Stimulated activated effector memory CD8-positive, alpha-beta T cell treated with anti-CD3 and anti-CD28 coated beads, Interleukin-12 subunit alpha, Interleukin-12 subunit beta, amount 100 ng/mL, for 72 hours (primary cell): Measurements from ENCODE around the gene MOV10L1.

ENCODE experiments used
- ATAC-seq: fragments of 150-1000 bp; cut with Tn5 transposase; 2 replicates; pipeline ENCODE4 v1.10.0; 2021
- DNase-seq, 2 donors: peaks; one replicate each; pipeline ENCODE4 v3.0.0; 2021 to 2022; ENCODE audit warnings: low spot score in 2 of 2
- H3K27ac Mint-ChIP-seq: one replicate; pipeline ENCODE4 v1.8.0; 2022; ENCODE audit warnings: mild to moderate bottlenecking, mixed read lengths
- H3K36me3 Mint-ChIP-seq: one replicate; pipeline ENCODE4 v1.8.0; 2022; ENCODE audit warnings: mild to moderate bottlenecking, mixed read lengths
- H3K4me1 Mint-ChIP-seq: one replicate; pipeline ENCODE4 v1.8.0; 2022; ENCODE audit warnings: mixed read lengths
- H3K4me3 Mint-ChIP-seq: one replicate; pipeline ENCODE4 v1.8.0; 2022; ENCODE audit warnings: mild to moderate bottlenecking, mixed read lengths
- H3K9me3 Mint-ChIP-seq: one replicate; pipeline ENCODE4 v1.8.0; 2022; ENCODE audit warnings: mixed read lengths

MOV10L1 gene

GRCh38 chr22:50174382-50175190, 84.8 kb downstream of the MOV10L1 start:
- H3K4me3 Mint-ChIP-seq = no peak overlapping the region
- H3K27ac Mint-ChIP-seq = no peak overlapping the region
- H3K4me1 Mint-ChIP-seq = peaks cover 14% of the 10 kb centered on the region
- peaks cover 17% of the 10 kb centered on the region for H3K36me3 Mint-ChIP-seq
- H3K9me3 Mint-ChIP-seq = no peaks in the 10 kb centered on the region
- DNase-seq = no peak
- ATAC-seq = no peak

- no peak for DNase-seq
- Mint-ChIP-seq H3K27ac (no peak overlapping the region), H3K9me3 (no peaks in the 10 kb centered on the region), H3K36me3 (peaks cover 17% of the 10 kb centered on the region), H3K4me3 (no peak overlapping the region), H3K4me1 (peaks cover 19% of the 10 kb centered on the region)
- ATAC-seq = no peak
These were observed 85.3 kb downstream of the MOV10L1 start for GRCh38 chr22:50175191-50175461.

- ATAC-seq = no peak
- Mint-ChIP-seq H3K4me3 (no peak overlapping the region), H3K9me3 (no peaks in the 10 kb centered on the region)
These were observed 86.4 kb downstream of the MOV10L1 start for GRCh38 chr22:50175921-50176849.

GRCh38 chr22:50176850-50177536, 87.2 kb downstream of the MOV10L1 start:
- ATAC-seq = no peak
- no peak for DNase-seq
- H3K4me3 Mint-ChIP-seq = no peak overlapping the region
- H3K36me3 Mint-ChIP-seq = peaks cover 7% of the 10 kb centered on the region
- H3K9me3 Mint-ChIP-seq = no peaks in the 10 kb centered on the region
- peaks cover 17% of the 10 kb centered on the region for H3K4me1 Mint-ChIP-seq
- H3K27ac Mint-ChIP-seq = no peak overlapping the region

More at GRCh38 chr22:50175921-50176849, 86.4 kb downstream of the MOV10L1 start:
- peaks cover 13% of the 10 kb centered on the region for H3K36me3 Mint-ChIP-seq
- peak overlapping the region; percentile 48 for H3K27ac Mint-ChIP-seq
- H3K4me1 Mint-ChIP-seq = peaks cover 18% of the 10 kb centered on the region
- no peak for DNase-seq

GRCh38 chr22:50177537-50178470, 88.0 kb downstream of the MOV10L1 start:
- Mint-ChIP-seq H3K9me3 (no peaks in the 10 kb centered on the region), H3K36me3 (peaks cover 7% of the 10 kb centered on the region), H3K4me1 (peaks cover 17% of the 10 kb centered on the region), H3K27ac (no peak overlapping the region), H3K4me3 (no peak overlapping the region)
- DNase-seq (no peak), ATAC-seq (no peak)

GRCh38 chr22:50178471-50178864, 88.7 kb downstream of the MOV10L1 start:
- Mint-ChIP-seq H3K36me3 (peaks cover 7% of the 10 kb centered on the region), H3K27ac (no peak overlapping the region), H3K4me1 (peaks cover 17% of the 10 kb centered on the region), H3K9me3 (no peaks in the 10 kb centered on the region), H3K4me3 (no peak overlapping the region)
- DNase-seq = no peak
- no peak for ATAC-seq

- no peak for DNase-seq
These were observed 89.4 kb downstream of the MOV10L1 start for GRCh38 chr22:50178871-50179869.

GRCh38 chr22:50179937-50180726, 90.3 kb downstream of the MOV10L1 start:
- ATAC-seq = no peak
- H3K27ac Mint-ChIP-seq = no peak overlapping the region
- H3K4me3 Mint-ChIP-seq = no peak overlapping the region
- no peaks in the 10 kb centered on the region for H3K9me3 Mint-ChIP-seq
- no peak for DNase-seq
- peaks cover 7% of the 10 kb centered on the region for H3K36me3 Mint-ChIP-seq
- peaks cover 27% of the 10 kb centered on the region for H3K4me1 Mint-ChIP-seq

More at GRCh38 chr22:50178871-50179869, 89.4 kb downstream of the MOV10L1 start:
- Mint-ChIP-seq H3K36me3 (peaks cover 7% of the 10 kb centered on the region), H3K4me1 (peaks cover 22% of the 10 kb centered on the region), H3K27ac (no peak overlapping the region), H3K9me3 (no peaks in the 10 kb centered on the region), H3K4me3 (no peak overlapping the region)
- no peak for ATAC-seq

GRCh38 chr22:50180727-50181521, 91.1 kb downstream of the MOV10L1 start:
- Mint-ChIP-seq H3K9me3 (no peaks in the 10 kb centered on the region), H3K36me3 (peaks cover 7% of the 10 kb centered on the region), H3K27ac (no peak overlapping the region), H3K4me1 (peaks cover 27% of the 10 kb centered on the region), H3K4me3 (no peak overlapping the region)
- DNase-seq (no peak), ATAC-seq (no peak)

- ATAC-seq = no peak
- H3K9me3 Mint-ChIP-seq = no peaks in the 10 kb centered on the region
These were observed 92.6 kb downstream of the MOV10L1 start for GRCh38 chr22:50182176-50183081.

GRCh38 chr22:50183141-50183971, 93.5 kb downstream of the MOV10L1 start:
- no peak for DNase-seq
- no peak for ATAC-seq
- no peaks in the 10 kb centered on the region for H3K9me3 Mint-ChIP-seq
- peak overlapping the region; percentile 90 for H3K4me3 Mint-ChIP-seq
- peak overlapping the region; percentile 84 for H3K27ac Mint-ChIP-seq
- H3K36me3 Mint-ChIP-seq = peaks cover 17% of the 10 kb centered on the region
- peaks cover 30% of the 10 kb centered on the region for H3K4me1 Mint-ChIP-seq

More at GRCh38 chr22:50182176-50183081, 92.6 kb downstream of the MOV10L1 start:
- peaks cover 29% of the 10 kb centered on the region for H3K4me1 Mint-ChIP-seq
- no peak for DNase-seq
- no peak overlapping the region for H3K4me3 Mint-ChIP-seq
- H3K36me3 Mint-ChIP-seq = peaks cover 11% of the 10 kb centered on the region
- no peak overlapping the region for H3K27ac Mint-ChIP-seq
